H1 (cell line): ENCODE measurements around the gene SLC9A3. TPM values are rescaled to one million over a fixed set of nuclear protein-coding genes. Genes with fewer than 3 reads are reported as not detected.

ENCODE experiments used
- CTCF ChIA-PET: fragments of 300-600 bp; sonication (Branson Sonifier 250); formaldehyde crosslinking; loops from one replicate; lab custom pipeline; 2021; ENCODE audit not compliant: partially characterized antibody; lab: Charles Lee
- POLR2A ChIA-PET: fragments of 300-600 bp; sonication (Branson Sonifier 250); formaldehyde crosslinking; loops from one replicate; lab custom pipeline; 2021; ENCODE audit warnings: inconsistent platforms; ENCODE audit not compliant: partially characterized antibody; lab: Charles Lee
- DNase-seq, 2 experiments: peaks; one replicate each; pipeline versions ENCODE4 v3.0.0 to v3.0.0-alpha.2; 2010 to 2022; ENCODE audit warnings: low spot score in 2 of 2, low read depth in 1 of 2, mixed read lengths in 1 of 2
- FAIRE-seq: peaks from 2 replicates; lab custom pipeline; 2011; peaks lifted over from hg19 to GRCh38; lab: Jason Lieb, UNC
- H2AFZ ChIP-seq: 2 replicates; pipeline ENCODE4 v1.8.1; 2012; ENCODE audit warnings: low read length, inconsistent platforms
- H2AK5ac ChIP-seq: 2 replicates; pipeline ENCODE4 v1.6.1; 2013; ENCODE audit warnings: low read depth, low read length
- H2BK120ac ChIP-seq: replicated peaks from 2 replicates; pipeline ENCODE3; 2013; ENCODE audit warnings: low read depth, low read length, inconsistent platforms
- H2BK12ac ChIP-seq: 2 replicates; pipeline ENCODE4 v1.6.1; 2013; ENCODE audit warnings: low read depth, low read length
- H2BK15ac ChIP-seq: 2 replicates; pipeline ENCODE4 v1.6.1; 2013; ENCODE audit warnings: low read length
- H2BK20ac ChIP-seq: 2 replicates; pipeline ENCODE4 v1.6.1; 2013; ENCODE audit warnings: low read length
- H2BK5ac ChIP-seq: 2 replicates; pipeline ENCODE4 v1.6.1; 2013; ENCODE audit warnings: low read depth, low read length
- H3K14ac ChIP-seq: 2 replicates; pipeline ENCODE4 v1.6.1; 2013; ENCODE audit warnings: inconsistent platforms; ENCODE audit not compliant: insufficient read length
- H3K18ac ChIP-seq: 2 replicates; pipeline ENCODE4 v1.6.1; 2013; ENCODE audit warnings: low read length; ENCODE audit errors: extremely low read depth
- H3K23ac ChIP-seq: 2 replicates; pipeline ENCODE4 v1.6.1; 2013; ENCODE audit warnings: inconsistent platforms; ENCODE audit not compliant: insufficient read length
- H3K23me2 ChIP-seq: 2 replicates; pipeline ENCODE4 v1.6.1; 2013; ENCODE audit warnings: low read depth, low read length
- H3K27ac ChIP-seq: 2 replicates; pipeline ENCODE4 v1.6.1; 2011; ENCODE audit warnings: low read depth, low read length, inconsistent platforms
- H3K27me3 ChIP-seq, 4 experiments: replicated peaks in 1 of 4; 1 replicate in 1 of 4; 2 replicates in 3 of 4; pipeline versions ENCODE4 v1.6.1 to v1.8.1; 2011 to 2013; ENCODE audit warnings: low read length in 3 of 4, mild to moderate bottlenecking in 3 of 4, inconsistent platforms in 2 of 4, mixed read lengths in 2 of 4, moderate library complexity in 1 of 4; ENCODE audit not compliant: control insufficient read depth in 3 of 4, insufficient read depth in 3 of 4; ENCODE audit errors: extremely low read depth in 1 of 4
- H3K36me3 ChIP-seq, 4 experiments: 2 replicates each; pipeline versions ENCODE4 v1.6.1 to v1.8.1; 2011 to 2013; ENCODE audit warnings: mild to moderate bottlenecking in 4 of 4, low read length in 3 of 4, moderate library complexity in 2 of 4, control low read depth in 1 of 4, inconsistent platforms in 1 of 4; ENCODE audit not compliant: insufficient read depth in 4 of 4, control insufficient read depth in 2 of 4
- H3K4ac ChIP-seq: replicated peaks from 2 replicates; pipeline ENCODE3; 2013; ENCODE audit warnings: low read length, low read depth, mixed read lengths, inconsistent platforms; ENCODE audit not compliant: insufficient read length
- H3K4me1 ChIP-seq, 4 experiments: replicated peaks in 1 of 4; 1 replicate in 1 of 4; 2 replicates in 3 of 4; pipeline versions ENCODE4 v1.6.1 to v1.8.1; 2011 to 2013; ENCODE audit warnings: low read length in 3 of 4, inconsistent platforms in 2 of 4, mixed read lengths in 1 of 4; ENCODE audit not compliant: insufficient read depth in 4 of 4, control insufficient read depth in 3 of 4
- H3K4me2 ChIP-seq, 2 experiments: 2 replicates each; pipeline versions ENCODE4 v1.6.1 to v1.8.1; 2011 to 2013; ENCODE audit warnings: low read depth in 2 of 2, low read length in 2 of 2, control low read depth in 1 of 2, inconsistent platforms in 1 of 2, mild to moderate bottlenecking in 1 of 2; ENCODE audit not compliant: insufficient read depth in 1 of 2
- H3K4me3 ChIP-seq, 4 experiments: fragments of 200-600, 300-600 bp in 1 of 4; sonication (generic), shearing (Covaris generic), sonication (Bioruptor Twin) in 1 of 4; 2 replicates each; pipeline versions ENCODE4 v1.5.1 to v1.8.1; 2011 to 2016; ENCODE audit warnings: low read length in 4 of 4, low read depth in 3 of 4, control low read depth in 2 of 4, inconsistent platforms in 2 of 4, mild to moderate bottlenecking in 2 of 4, mixed read lengths in 1 of 4, moderate library complexity in 1 of 4; ENCODE audit not compliant: insufficient read depth in 2 of 4; ENCODE audit errors: extremely low read depth in 1 of 4
- H3K56ac ChIP-seq: replicated peaks from 2 replicates; pipeline ENCODE3; 2013; ENCODE audit warnings: low read depth, mild to moderate bottlenecking, mixed read lengths, low read length, inconsistent platforms; ENCODE audit not compliant: insufficient read length
- H3K79me1 ChIP-seq: 2 replicates; pipeline ENCODE4 v1.6.1; 2013; ENCODE audit warnings: low read depth, low read length, control low read depth
- H3K79me2 ChIP-seq, 2 experiments: 2 replicates each; pipeline versions ENCODE4 v1.6.1 to v1.8.1; 2012 to 2013; ENCODE audit warnings: low read length in 2 of 2, mild to moderate bottlenecking in 2 of 2, inconsistent platforms in 1 of 2; ENCODE audit not compliant: insufficient read depth in 2 of 2, control insufficient read depth in 1 of 2
- H3K9ac ChIP-seq, 4 experiments: replicated peaks in 1 of 4; 1 replicate in 1 of 4; 2 replicates in 3 of 4; pipeline versions ENCODE4 v1.6.1 to v1.8.1; 2011 to 2013; ENCODE audit warnings: low read depth in 3 of 4, low read length in 3 of 4, control low read depth in 2 of 4, mild to moderate bottlenecking in 2 of 4, moderate library complexity in 2 of 4, inconsistent platforms in 1 of 4; ENCODE audit errors: extremely low read depth in 1 of 4
- H3K9me3 ChIP-seq, 2 experiments: 2 replicates each; pipeline versions ENCODE4 v1.6.1 to v1.8.1; 2012 to 2013; ENCODE audit warnings: mild to moderate bottlenecking in 2 of 2, moderate library complexity in 2 of 2, control low read depth in 1 of 2, inconsistent platforms in 1 of 2, low read depth in 1 of 2, low read length in 1 of 2, mixed read lengths in 1 of 2; ENCODE audit not compliant: insufficient read depth in 2 of 2
- H4K20me1 ChIP-seq, 2 experiments: replicated peaks in 1 of 2; 2 replicates each; pipeline versions ENCODE3 to v1.8.1; 2011 to 2013; ENCODE audit warnings: inconsistent platforms in 2 of 2, low read length in 2 of 2, mild to moderate bottlenecking in 1 of 2; ENCODE audit not compliant: insufficient read depth in 2 of 2, control insufficient read depth in 1 of 2
- H4K5ac ChIP-seq: 2 replicates; pipeline ENCODE4 v1.6.1; 2013; ENCODE audit warnings: low read length, low read depth, mixed read lengths, inconsistent platforms; ENCODE audit not compliant: insufficient read length
- H4K8ac ChIP-seq: 2 replicates; pipeline ENCODE4 v1.8.0; 2013; ENCODE audit warnings: mild to moderate bottlenecking, moderate library complexity, low read length, inconsistent platforms; ENCODE audit not compliant: insufficient read depth; ENCODE audit errors: extremely low read depth
- H4K91ac ChIP-seq: replicated peaks from 2 replicates; pipeline ENCODE3; 2013; ENCODE audit warnings: low read length, mixed read lengths, inconsistent platforms; ENCODE audit not compliant: insufficient read length
- BACH1 ChIP-seq: IDR thresholded peaks from 2 replicates; pipeline ENCODE4 v1.6.1; 2012; ENCODE audit warnings: low read length, improper control_type of control experiment
- BRCA1 ChIP-seq: IDR thresholded peaks from 2 replicates; pipeline ENCODE4 v1.6.1; 2012; ENCODE audit warnings: low read depth, low read length, improper control_type of control experiment
- HDAC6 ChIP-seq: IDR thresholded peaks from one replicate; pipeline ENCODE4 v1.7.1; 2012; ENCODE audit warnings: low read depth, mild to moderate bottlenecking, inconsistent platforms, low read length, moderate library complexity
- PHF8 ChIP-seq: fragments of 200-600 bp; sonication (generic); conservative IDR thresholded peaks from 2 replicates; pipeline ENCODE4 v1.7.1; 2012; ENCODE audit warnings: low read depth, mild to moderate bottlenecking, inconsistent platforms, low read length, moderate library complexity
- POLR2A ChIP-seq, 2 experiments: IDR thresholded peaks; 1 replicate in 1 of 2; 2 replicates in 1 of 2; pipeline ENCODE4 v1.6.1; 2011; ENCODE audit warnings: low read depth in 2 of 2, low read length in 2 of 2, mild to moderate bottlenecking in 2 of 2; ENCODE audit errors: control extremely low read depth in 1 of 2
- RFX5 ChIP-seq: IDR thresholded peaks from 2 replicates; pipeline ENCODE4 v1.6.1; 2011; ENCODE audit warnings: low read depth, low read length, improper control_type of control experiment, borderline replicate concordance
- ZNF274 ChIP-seq: IDR thresholded peaks from 2 replicates; pipeline ENCODE4 v1.7.0; 2012; ENCODE audit warnings: low read length, borderline replicate concordance; ENCODE audit errors: extremely low read depth
- WGBS, 2 experiments: shearing (Covaris generic) in 1 of 2; methylation state at CpG; one replicate each; pipeline versions ENCODE4 v1.1.6 to v1.1.7; 2013 to 2015; ENCODE audit warnings: low lambda C conversion rate in 2 of 2, mixed read lengths in 2 of 2, inconsistent platforms in 1 of 2, low coverage in 1 of 2, missing lambda C conversion rate in 1 of 2; ENCODE audit not compliant: insufficient replicate concordance in 2 of 2, insufficient coverage in 1 of 2, insufficient read length in 1 of 2; ENCODE audit errors: extremely low coverage in 1 of 2, missing lambda C conversion rate in 1 of 2; 5-methylcytosine and 5-hydroxymethylcytosine counted together
- polyA plus RNA-seq, 7 experiments: library from polyadenylated mRNA; depleted of rRNA in 3 of 7; stranded (reverse) in 5 of 7; unstranded in 2 of 7; fragments of >200 nt in 5 of 7; fragments of 200-250 nt in 2 of 7; gene quantifications; 1 replicate in 5 of 7; 2 replicates in 1 of 7; 4 replicates in 1 of 7; pipeline versions ENCODE4 v1.2.1 to v1.2.3, GENCODE V29; 2011 to 2013; ENCODE audit warnings: missing spikeins in 2 of 7, mixed read lengths in 2 of 7
- total RNA-seq: library from RNA; stranded (reverse); fragmentation: NEBNext Ultra II Directional; extraction: Animal tissue kit (Norgen Biotek cat#: 25700); gene quantifications from 2 replicates; pipeline ENCODE4 v1.2.1, GENCODE V29; 2021
- TF ChIP-seq, protein P1 (sequence below): IDR thresholded peaks from 2 replicates; pipeline ENCODE4 v1.6.1; 2011; ENCODE audit warnings: low read length, improper control_type of control experiment

Gene SLC9A3
- total and polyA plus RNA-seq, 2 of the 8 experiments (the other 6 are each of a cell fraction or from before 2014, with no cell fraction given) = 0.95 to 1.0 TPM

DNA sequence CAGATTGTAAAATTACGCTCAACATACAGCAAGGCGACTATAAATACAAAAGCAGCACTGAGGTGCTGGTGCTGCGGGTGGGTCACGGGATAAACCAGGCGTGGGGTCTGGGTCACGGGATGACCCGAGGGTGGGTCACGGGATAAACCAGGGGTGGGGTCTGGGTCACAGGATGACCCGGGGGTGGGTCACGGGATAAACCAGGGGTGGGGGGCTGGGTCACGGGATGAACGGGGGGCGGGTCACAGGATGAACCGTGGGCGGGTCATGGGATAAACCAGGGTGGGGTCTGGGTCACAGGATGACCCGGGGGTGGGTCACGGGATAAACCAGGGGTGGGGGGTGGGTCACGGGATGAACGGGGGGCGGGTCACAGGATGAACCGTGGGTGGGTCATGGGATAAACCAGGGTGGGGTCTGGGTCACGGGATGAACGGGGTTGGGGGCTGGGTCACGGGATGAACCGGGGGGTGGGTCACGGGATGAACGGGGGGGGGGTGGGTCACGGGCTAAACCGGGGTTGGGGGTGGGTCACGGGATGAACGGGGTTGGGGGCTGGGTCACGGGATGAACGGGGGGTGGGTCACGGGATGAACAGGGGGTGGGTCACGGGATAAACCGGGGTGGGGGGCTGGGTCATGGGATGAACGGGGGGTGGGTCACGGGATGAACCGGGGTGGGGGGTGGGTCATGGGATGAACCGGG, 30.2 kb upstream of the SLC9A3 start:
- POLR2A ChIA-PET = no interaction called here
- no peak overlapping the region for H3K18ac ChIP-seq
- H4K8ac ChIP-seq = no peak overlapping the region
- no peak overlapping the region for H2BK120ac ChIP-seq
- no peak overlapping the region for H2BK12ac ChIP-seq
- H3K23me2 ChIP-seq = peaks cover 2% of the 10 kb centered on the region; the same call in 1 of the 2 replicates
- no peak overlapping the region for H3K4ac ChIP-seq
- H4K20me1 ChIP-seq = no peaks in the 10 kb centered on the region
- TF ChIP-seq ZNF274 (no peak), BACH1 (no peak), RFX5 (no peak), PHF8 (no peak), POLR2A (IDR thresholded peaks at IDR 0.05; ENCODE audit: control extremely low read depth in 1 of 2, low read depth in 2 of 2, low read length in 2 of 2) (no peak), HDAC6 (no peak), BRCA1 (no peak)
- TF ChIP-seq, protein P1, sequence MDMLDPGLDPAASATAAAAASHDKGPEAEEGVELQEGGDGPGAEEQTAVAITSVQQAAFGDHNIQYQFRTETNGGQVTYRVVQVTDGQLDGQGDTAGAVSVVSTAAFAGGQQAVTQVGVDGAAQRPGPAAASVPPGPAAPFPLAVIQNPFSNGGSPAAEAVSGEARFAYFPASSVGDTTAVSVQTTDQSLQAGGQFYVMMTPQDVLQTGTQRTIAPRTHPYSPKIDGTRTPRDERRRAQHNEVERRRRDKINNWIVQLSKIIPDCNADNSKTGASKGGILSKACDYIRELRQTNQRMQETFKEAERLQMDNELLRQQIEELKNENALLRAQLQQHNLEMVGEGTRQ = no peak
- TF ChIP-seq, all 59 proteins: peak for 0
- Histone ChIP-seq H3K9me3 (no peaks in the 10 kb centered on the region), H3K9ac (no peak overlapping the region), H3K79me2 (no peaks in the 10 kb centered on the region), H3K36me3 (no peaks in the 10 kb centered on the region), H2AK5ac (no peak overlapping the region), H2BK15ac (no peak overlapping the region), H4K5ac (no peak overlapping the region), H3K27me3 (peaks cover 0 to 6% (median under 1%) of the 10 kb centered on the region in 4 experiments; a peak in 2 of 7 replicates), H3K27ac (no peak overlapping the region), H3K23ac (no peak overlapping the region), H2AFZ (no peak overlapping the region), H3K4me3 (no peak overlapping the region), H4K91ac (no peak overlapping the region), H3K4me2 (no peak overlapping the region), H3K56ac (no peak overlapping the region), H2BK20ac (no peak overlapping the region), H2BK5ac (no peak overlapping the region), H3K14ac (no peak overlapping the region), H3K79me1 (no peaks in the 10 kb centered on the region), H3K4me1 (0 out of 7 replicates have a peak, but pooled peaks cover 0 to 3% (median 0%) of the 10 kb centered on the region in 4 experiments)
- WGBS, 2 experiments = 92% methylated on average over 18 of the region's 40 CpGs; no CpG with 5 or more reads in 1 of the 2 experiments
- no peak for DNase-seq
- CTCF ChIA-PET = no interaction called here
- no peak for FAIRE-seq
